OCI-LY7 (cell line): ENCODE results near the gene NTM.

Source experiments
- EZH2phosphoT487 ChIP-seq: fragments of 200-600 bp; sonication (generic); IDR thresholded peaks from 2 replicates; pipeline ENCODE4 v1.6.1; 2018; ENCODE audit warnings: low read depth, borderline replicate concordance, mild to moderate bottlenecking, mixed run types, antibody characterized with exemption, low read length, moderate library complexity, mixed read lengths
- TF ChIP-seq, protein P1 (sequence below): fragments of 200-600 bp; sonication (generic); conservative IDR thresholded peaks from 2 replicates; pipeline ENCODE4 v1.5.1; 2014; ENCODE audit warnings: mild to moderate bottlenecking, antibody characterized with exemption, low read length, moderate library complexity, mixed read lengths

GRCh38 chr11:132379540-132379939 lies 1009.1 kb downstream of the NTM start:
- TF ChIP-seq, protein P1, sequence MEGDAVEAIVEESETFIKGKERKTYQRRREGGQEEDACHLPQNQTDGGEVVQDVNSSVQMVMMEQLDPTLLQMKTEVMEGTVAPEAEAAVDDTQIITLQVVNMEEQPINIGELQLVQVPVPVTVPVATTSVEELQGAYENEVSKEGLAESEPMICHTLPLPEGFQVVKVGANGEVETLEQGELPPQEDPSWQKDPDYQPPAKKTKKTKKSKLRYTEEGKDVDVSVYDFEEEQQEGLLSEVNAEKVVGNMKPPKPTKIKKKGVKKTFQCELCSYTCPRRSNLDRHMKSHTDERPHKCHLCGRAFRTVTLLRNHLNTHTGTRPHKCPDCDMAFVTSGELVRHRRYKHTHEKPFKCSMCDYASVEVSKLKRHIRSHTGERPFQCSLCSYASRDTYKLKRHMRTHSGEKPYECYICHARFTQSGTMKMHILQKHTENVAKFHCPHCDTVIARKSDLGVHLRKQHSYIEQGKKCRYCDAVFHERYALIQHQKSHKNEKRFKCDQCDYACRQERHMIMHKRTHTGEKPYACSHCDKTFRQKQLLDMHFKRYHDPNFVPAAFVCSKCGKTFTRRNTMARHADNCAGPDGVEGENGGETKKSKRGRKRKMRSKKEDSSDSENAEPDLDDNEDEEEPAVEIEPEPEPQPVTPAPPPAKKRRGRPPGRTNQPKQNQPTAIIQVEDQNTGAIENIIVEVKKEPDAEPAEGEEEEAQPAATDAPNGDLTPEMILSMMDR, result no peak
- TF ChIP-seq EZH2phosphoT487, result no peak
